Daoy (cell line): ENCODE data around the gene HOXB9. TPM values are rescaled to one million over a fixed set of nuclear protein-coding genes. Genes with fewer than 3 reads are reported as not detected.

Experiments
- DNase-seq: peaks from one replicate; pipeline ENCODE4 v3.0.0-alpha.2; 2015; ENCODE audit warnings: low read depth
- total RNA-seq: library from RNA; depleted of rRNA; stranded (reverse); fragments of >200 nt; shearing (Covaris generic); gene quantifications from 2 replicates; pipeline ENCODE4 v1.2.3, GENCODE V29; 2014

The HOXB9 gene
- total RNA-seq, 1 experiment from 2014 or later: 10.6 TPM

DNA sequence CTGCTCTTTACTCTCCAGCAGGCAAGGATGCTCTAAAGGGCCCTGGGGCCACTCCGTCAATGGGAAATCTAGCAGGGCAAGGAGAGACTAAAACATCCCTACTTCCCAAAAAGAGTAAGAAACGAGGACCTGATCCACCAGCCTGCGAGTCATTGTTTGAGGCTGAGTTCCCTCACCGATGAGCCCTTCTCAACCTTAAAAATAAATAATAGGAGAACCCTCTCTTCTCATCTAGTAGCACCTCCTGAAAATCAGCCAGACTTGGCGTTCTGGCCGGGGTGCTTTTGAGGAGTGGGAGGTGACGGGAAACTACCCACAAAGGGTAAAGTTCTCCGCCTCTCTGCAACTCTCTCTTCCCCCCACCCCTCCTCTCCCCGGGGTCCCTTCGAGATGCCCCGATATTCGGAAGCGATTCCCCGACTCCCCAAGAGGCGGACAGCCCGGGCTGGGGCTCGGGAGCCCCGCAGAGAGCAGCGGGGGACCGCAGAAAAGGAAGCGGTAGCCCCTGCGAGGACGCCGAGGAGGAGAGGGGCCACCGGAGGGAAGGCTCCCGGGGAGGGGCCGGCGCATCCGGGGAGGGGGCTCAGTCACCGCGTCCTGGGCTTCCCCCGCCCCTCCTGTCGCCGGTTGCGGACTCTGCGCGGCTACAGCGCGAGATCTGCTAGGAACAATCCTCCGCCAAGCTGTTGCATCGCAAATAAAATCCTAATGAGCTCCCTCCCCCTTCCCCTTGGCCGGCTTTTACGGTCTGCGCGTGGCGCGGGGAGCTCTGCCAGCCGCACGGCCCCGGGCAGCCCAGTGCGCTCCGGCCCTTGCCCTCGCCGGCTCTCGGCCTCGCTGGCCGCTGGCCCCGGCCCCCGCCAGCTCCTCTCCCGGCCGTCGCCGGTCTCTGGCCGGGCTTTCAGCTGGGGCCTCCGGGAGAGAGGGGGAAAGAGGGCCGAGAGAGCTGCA is 1.3 kb downstream of the HOXB9 start:
- DNase-seq: peak; percentile 53

DNA sequence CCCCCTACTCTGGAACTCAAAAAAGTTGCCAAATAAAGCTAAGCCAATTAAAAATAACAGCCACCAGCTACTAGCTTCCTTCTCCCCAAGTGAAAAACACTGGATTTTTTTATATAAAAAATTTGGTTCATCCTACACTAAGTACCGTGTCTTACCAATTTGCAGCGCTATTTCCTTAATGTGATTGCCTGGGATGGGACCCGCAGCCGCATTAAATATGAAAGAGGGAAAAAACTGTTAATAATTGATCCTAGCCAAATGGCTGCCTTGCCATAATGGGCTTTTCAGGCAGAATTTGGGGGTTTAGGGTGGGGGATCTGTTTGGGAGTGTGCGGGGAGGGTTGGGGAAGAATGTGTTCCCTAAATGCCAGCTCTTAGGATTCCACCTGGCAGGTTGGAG is 2.0 kb downstream of the HOXB9 start:
- no peak for DNase-seq

DNA sequence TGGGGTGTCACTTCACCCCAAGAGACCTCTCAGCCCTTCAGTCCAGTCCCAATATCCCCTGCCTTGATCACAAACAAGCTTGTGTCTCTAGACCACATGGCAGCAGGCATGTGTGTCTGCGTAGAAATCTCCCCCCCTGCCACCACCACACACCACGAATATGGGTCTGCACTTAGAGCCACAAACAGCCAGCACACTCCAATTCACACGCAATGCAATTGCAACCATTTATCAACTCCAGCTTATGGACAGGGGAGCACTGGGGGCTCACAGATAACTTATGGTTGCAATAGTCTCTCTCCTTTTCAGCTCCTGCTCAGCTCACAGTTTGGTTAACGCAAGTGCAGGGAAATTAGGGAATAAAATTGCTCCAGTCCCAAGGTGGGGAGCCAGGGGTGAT is 2.6 kb downstream of the HOXB9 start:
- no peak for DNase-seq

DNA sequence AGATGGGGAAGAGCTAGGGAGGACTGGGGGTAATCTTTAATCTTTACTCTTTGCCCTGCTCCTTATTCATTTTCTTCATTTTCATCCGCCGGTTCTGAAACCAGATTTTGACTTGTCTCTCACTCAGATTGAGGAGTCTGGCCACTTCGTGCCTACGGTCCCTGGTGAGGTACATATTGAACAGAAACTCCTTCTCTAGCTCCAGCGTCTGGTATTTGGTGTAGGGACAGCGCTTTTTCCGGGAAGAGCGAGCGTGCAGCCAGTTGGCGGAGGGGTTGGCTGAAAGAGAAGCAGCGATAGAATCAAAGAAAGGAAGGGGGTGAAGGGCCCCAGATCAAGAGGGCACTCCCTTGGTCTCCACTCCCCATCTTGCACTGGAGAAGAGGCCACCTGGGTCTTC is 3.3 kb downstream of the HOXB9 start:
- no peak for DNase-seq

DNA sequence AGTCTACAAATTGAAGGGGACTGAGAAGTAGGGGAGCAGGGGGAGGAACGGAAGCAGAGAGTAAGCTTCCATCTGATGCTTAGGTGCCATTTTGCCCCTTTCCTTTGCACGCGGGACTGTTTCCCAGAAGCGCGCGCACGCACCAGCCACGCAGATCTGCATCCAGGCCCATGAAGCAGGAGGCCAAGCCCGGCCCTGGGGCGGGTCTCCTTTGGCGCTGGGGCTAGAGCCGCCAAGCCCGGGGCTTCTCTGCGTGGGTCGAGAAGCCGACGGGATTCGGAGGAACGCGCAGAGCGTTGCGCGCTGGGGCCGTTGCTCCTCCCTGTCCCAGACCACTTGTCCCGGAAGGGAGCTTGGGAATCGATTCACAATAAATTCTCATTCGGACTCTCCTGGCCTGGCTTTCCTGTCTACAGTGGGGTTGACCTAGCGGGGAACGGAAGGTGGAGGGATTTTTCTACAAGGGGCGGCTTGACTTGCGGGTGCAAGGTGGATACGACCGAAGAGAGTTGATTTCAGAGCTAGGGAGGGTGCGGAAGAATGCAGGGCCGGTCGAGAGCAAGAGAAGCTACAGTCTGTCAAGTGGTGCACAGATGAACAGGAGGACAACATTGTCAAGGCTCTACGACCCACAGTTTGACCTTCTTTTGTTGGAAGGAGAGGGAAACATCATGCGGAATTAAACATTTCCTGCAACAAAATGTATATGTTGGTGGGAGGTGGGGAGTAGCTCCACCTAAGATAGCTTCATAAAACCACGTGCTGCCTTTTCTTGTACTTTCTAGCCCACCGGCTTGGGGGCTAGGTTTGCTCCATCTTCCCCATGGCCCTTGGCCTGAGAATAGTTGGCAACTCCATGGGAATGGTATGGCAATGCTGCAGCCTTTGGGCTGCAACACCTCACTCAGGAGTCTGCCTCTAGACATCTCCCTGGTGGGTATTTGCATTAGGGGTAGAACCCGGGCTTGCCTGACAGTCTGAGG is 4.5 kb downstream of the HOXB9 start:
- DNase-seq: no peak

DNA sequence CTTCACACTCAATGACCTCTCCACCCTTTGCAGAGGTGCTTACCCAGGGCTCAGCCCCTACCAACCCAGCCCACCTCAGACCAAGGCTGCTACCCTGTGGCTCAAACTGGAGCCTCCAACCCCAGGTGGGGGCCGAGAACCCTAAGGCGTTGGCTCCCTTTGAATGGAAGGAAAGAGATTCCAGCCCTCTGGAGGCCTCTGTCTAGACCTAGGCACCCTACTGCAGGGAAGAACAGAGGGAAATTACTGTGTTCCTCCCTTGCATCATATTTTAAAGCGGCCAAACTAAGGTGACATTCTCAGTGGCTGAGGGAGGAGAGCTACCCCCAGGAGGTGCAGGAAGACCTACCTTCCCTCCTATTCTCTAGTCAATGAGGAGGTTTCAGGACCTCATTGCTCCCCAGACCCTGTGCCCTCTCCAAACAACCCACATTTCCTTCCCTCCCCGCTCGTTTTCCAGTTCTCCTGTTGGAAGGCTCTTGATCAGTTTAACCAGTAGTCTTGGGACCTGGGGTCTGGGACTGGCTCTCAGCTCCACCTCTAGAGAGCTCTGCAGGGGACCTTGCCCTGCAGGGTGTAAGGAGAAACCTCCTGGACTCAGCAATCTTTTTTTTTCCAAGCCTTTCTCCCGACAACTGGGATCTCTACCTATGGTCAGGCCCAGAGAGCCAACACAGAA is 5.6 kb downstream of the HOXB9 start:
- DNase-seq: no peak

DNA sequence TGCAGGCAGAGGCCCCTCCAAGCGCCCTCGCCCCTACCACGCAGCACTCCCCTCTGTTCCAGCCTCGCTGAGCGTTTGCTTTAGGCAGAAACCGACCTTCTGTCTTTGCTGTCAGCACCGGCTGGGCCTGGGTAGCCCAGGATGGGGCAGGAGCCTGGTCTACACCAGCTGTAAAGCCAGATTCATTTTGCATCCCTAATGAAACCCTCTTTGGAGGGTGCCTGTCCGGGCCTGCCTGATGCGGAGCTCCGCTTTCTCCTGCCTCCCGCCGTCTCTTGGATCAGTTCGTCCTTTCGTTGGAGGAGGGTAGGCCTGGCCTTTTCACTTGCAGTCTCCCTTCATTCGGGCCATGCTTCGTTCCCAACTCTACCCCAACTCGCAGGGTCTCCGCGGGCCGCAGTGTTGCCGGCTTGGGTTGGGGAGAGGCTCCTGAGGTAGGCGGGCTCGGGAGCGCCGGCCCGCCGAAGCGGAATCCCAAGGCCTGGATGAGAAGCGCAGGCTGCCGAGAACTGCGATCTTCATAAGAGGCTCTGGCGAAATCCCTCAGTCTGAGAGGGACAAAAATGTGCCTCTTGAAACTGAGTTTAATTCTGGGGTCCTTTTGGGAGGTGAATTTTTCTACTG is 6.2 kb downstream of the HOXB9 start:
- no peak for DNase-seq

DNA sequence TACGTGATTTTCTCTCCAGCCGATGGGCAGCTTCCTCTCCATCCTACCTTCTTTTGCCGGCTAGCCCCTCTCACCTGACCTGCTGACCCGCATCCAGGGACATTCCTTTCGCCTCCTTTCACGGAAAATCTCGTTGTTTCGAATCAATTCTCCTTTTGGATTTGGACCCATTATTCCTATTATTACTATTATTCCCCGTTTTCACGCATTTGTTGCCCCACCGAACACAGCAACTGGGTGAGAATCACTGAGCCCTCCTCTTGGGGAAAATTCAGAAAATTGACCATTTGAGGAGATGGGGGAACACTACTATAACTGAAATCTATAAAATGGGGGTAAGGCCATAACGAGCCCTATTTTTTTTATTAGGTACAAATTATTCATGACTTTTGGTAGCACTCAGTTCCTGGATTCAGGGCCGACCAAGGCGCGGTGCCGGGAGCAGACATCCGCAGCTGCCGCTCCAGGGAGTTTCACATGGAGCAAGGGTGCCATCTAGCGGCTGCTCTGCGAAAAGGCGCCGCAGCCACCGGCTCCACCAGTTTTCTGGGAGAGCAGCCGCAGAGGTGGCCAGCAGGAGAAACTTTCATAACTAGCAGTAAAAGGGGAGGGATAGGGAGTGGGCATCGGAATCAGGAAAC is 7.8 kb downstream of the HOXB9 start:
- peak; percentile 84 for DNase-seq

DNA sequence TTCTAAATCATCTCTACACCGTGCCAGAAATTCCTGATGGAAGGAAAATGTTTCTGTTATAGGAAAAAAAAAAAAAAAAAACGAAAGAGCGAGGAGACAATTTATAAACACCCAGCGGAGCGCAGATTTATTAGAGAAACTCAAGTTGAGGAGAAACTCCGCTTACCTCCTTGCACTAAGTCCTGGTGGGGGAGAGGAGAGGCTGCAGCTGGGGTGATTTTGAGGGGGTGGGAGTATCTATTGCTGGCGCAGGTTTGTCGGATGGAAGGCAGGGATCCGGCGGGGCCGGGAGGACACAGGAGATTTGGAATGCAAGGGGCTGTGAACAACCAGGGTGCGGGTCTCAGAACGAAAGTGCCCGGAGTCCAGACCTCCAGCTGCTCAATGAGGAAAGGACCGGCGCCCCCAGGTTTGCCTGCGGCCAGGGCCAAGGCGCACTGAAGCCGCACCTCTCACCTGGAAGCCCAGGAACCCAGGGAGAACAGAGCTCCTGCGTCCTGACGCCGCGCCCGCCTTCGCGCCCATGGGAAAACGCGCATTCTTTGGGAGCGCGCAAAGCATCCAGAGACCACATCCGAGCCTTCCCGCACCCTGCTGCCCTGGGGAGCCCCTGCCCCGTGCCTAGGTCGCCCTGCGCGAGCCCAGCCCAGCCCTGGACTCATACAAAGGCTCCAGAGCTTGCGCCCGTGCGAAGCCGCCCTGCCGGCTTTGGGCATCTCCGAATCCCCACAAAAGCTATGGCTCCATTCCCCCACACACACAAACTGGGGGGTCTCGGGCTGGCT is 8.5 kb downstream of the HOXB9 start:
- no peak for DNase-seq

DNA sequence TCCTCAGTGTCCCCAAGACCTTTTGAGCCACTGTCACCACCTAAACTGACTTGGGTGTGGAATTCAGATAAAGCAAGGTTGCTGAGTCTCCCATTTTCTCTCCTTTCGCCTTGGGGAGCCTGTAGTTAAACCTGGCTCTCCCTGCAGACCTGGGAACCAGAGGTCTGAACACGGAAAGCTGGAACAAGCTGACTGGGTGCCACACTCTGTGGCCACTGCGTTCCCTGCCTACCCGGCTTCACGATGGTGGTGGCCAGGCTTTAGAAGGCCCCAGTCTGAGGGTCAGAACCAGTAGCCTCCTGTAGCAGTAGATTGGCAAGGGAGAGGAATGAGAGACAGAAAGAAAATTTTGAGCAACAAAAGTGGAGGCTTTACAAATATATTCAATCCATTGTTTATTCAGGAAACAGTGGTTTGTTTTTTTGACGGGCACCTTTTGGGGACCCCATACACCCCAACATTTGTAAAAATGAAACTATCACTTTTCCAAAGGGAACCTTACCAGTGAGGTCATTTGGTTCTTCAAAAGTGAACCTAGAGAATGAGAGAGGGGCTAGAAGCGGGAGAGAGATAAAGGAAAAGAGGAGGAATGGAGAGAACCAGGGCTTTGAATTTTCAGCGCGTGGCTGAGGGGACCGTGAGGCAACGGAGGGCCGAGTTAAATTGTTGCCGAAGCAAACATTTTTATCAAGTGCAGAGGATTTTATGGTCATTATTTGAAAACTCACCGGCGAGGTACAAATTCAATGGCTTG is 9.3 kb downstream of the HOXB9 start:
- no peak for DNase-seq

DNA sequence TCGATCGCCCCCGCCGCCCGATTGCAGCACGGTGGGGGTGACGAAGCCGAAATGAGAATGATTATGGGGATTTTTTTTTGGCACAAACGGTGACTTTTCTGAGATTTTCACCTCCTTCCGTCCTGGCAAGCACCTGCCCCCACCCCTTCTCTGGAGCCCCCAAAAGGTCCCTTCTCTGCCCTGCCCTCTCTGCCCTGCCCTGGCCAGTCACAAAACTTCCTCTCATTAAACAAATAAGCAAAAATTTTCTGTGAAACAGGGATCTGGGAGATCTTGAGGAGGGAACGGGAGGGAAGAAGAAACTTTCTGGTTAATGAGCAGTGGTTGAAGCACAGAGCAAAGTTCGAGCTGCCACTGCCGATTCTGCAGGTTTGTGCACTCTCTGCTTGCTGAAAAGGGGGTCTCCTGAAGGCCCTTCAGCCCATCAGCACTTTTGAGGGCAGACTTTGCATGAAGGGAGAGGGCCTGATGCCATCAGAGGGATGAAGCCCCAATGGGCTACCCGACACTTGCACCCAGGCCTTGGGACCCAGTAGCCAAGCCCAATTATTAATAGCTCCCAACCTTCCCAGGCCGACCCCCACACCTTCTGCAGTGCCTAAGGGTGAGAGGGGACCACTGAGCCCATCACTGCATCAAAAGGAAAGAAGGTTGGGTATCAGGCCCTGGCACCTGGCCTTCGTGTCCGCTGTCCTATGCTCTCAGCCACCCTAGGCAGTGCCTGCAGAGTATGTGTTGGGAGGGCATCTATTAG is 10.0 kb downstream of the HOXB9 start:
- DNase-seq: no peak

DNA sequence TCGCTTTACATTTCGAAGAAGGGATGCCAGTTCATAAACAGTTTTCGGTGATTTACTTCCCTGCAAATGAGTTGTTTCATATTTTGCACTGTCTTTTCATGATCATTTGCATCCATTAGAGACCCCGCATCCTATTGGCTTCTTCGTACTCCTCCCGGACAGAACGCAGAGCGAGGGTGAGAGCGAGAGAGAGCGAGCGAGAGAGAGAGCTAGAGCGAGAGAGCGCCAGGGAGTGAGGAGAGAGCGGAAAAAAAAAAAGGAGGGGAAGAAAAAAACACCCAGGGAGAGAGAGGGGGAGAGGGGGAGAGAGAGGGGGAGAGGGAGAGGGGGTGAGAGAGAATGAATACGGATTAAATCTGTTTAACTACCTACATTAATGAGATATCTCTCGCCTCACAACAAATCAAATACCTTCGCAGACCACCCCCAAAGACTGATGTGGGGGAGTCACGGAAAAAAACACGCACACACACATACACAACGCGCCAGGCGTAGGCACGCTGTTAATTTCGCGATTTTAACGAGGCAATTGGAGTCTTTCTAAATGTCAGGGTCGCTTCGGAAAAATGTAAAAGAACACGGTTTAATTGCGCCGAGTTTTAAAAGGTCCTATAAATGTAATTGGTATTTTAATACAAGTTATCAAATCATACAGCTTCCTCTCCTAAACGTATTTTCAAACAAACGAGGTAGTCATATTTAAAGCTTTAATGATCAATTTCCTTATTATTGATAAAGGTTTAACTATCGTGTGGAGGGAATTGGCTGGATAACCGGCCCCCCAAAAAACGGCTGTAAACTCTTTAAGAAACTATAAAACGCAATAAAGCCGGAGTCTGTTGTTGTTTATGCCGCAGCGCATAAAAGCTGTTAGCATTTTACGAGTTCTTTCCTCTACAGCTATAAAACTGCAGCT is 10.9 kb downstream of the HOXB9 start, which contains the start of gene HOXB8:
Gene HOXB8 (minus strand): TSS at position 246 of the 916 bp plus-strand sequence. CDS start 588 bp downstream, outside the sequence.
- DNase-seq: no peak

DNA sequence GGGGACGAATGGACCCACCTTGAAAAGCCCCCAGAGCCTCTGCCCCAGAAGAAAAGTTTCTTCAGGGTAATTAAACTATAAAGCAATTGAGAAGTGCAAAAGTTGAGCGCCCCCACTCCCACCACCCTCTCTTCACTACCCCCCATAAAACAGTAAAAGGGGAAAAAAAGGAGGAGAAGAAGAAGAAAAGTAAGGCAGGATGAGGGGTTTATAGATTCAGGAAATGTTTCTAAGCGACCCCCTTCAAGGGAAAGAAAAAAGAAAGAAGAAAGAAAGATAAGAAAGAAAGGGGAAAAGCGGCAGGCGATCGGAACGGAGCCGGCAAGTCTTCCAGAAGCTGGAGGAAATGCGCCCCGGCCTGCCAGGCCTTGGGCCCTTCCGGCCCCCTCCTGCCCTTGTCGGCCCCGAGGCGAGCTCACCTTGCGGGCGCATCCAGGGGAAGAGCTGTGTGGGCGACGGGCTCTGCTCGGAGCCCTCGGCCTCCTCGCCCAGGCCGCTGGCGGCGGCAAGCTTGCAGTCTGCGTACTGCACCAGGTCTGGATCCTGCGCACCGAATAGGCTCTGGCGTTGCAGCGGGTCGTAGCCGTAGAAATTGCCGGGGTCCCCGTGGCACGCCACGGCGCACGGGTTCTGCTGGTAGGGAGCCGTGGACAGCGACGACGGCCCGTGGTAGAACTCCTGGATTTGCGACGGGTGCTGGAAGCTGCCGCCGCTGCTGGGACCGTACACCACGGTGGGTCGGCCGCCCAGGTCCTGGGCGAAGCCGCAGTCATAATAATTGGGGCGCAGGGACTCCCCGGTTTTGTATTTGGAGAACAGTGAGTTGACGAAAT is 12.1 kb downstream of the HOXB9 start:
- DNase-seq: peak; percentile 52

DNA sequence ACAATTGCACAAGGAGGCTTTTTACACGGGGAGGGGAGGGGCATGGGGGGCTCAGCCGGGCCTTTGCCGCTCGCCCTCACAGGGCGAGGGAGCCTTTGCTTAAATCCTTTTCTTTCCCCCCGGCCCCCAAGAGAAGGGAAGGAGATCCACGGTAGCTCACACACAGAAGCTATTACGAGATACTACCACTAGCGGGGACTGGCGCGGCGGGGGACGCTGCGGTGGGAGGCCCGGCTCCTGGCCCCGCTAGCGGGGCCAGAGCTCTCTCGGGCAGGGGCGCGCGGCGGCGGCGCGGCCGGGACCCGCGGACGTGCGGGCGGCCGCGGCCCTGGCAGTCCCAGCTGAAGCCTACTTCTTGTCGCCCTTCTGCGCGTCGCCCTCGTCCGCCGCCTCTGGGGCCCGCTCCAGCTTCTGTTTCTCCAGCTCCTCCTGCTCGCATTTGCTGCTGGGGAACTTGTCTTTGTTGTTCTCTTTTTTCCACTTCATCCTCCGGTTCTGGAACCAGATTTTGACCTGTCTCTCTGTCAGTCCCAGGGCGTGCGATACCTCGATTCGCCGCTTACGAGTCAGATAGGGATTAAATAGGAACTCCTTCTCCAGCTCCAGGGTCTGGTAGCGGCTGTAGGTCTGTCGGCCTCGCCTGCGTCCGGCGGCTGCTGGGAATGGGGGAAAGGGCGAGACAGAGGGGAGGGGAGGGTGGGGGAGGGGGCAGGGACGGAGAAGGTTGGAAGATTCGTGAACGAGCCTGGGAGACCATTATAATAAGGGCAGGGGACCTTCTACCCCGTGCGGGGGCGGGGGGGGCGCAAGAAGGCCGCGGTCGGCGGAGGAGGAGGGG is 13.1 kb downstream of the HOXB9 start:
- peak; percentile 65 for DNase-seq

DNA sequence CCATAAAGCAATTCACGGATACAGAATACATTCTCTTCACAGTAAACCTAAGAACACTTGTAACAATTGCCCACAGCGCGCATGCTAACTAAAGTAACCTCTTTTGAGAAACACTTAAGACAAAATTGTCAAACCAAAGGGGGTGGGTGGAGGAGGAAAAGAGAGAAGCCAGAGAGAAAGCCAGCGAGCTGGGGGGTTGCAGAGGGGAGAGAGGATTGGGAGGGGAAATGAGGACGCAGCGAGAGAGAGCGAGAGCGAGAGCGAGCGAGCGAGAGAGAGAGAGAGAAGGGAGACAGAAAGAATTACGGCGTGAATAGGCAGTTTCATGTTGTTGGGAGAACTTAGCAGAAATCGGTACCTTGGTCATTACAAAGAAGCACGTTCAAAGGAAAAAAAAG is 13.7 kb downstream of the HOXB9 start:
- no peak for DNase-seq
